Hepatocyte (in vitro differentiated cells): Measurements from ENCODE around the gene EPHA2.

Experiments used
- CTCF ChIP-seq: fragments of 200-600 bp; sonication (generic); IDR thresholded peaks from 2 replicates; pipeline ENCODE4 v1.5.1; 2016; ENCODE audit warnings: antibody characterized with exemption, mild to moderate bottlenecking; ENCODE audit not compliant: poor library complexity
- EZH2 ChIP-seq: fragments of 200-600 bp; sonication (generic); IDR thresholded peaks from 2 replicates; pipeline ENCODE4 v1.6.1; 2016; ENCODE audit warnings: antibody characterized with exemption, mild to moderate bottlenecking, borderline replicate concordance
- EZH2phosphoT487 ChIP-seq: fragments of 200-600 bp; sonication (generic); IDR thresholded peaks from one replicate; pipeline ENCODE4 v1.6.1; 2018; ENCODE audit warnings: antibody characterized with exemption, mild to moderate bottlenecking, low read depth, moderate library complexity; ENCODE audit not compliant: unreplicated experiment, severe bottlenecking

GRCh38 chr1:16126160-16126559, 29.7 kb downstream of the EPHA2 start:
- TF ChIP-seq CTCF (no peak), EZH2phosphoT487 (no peak), EZH2 (no peak)
